HG02870 (cell line): ENCODE data around the gene CLRN1.

Experiments
- ATAC-seq: cut with Tn5 transposase; IDR thresholded peaks from one replicate; pipeline ENCODE4 v1.9.1; 2021; ENCODE audit warnings: mild to moderate bottlenecking, moderate library complexity; ENCODE audit not compliant: unreplicated experiment

Gene CLRN1

DNA sequence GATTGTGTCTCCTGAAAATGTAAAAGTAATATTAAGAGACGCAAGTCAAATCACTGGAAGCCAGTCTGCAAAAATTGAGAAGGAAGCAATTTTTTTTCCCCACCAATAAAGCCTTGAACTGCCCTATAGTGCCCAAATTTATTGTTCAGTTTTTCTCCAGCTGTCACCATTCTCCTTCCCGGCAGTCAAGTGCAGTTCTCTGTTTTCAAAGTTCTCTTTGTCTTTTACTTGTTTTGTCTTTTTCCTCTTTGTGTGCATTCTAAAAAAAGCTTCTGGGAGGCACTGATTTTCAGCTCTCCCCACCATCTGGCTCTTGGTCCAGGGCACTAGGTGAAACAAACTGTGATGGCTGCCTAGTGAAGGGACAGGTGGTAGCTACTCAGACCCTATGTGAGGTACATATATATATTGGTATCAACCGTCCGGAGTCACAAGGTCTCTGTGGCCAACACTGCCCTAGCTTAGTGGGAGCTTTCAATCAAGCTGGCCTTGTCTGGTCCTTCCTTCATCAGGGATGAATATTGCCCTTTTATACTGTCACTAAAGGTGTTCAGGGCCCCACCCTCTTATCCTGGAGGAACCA lies 6.1 kb upstream of the CLRN1 start:
- ATAC-seq, result no peak

DNA sequence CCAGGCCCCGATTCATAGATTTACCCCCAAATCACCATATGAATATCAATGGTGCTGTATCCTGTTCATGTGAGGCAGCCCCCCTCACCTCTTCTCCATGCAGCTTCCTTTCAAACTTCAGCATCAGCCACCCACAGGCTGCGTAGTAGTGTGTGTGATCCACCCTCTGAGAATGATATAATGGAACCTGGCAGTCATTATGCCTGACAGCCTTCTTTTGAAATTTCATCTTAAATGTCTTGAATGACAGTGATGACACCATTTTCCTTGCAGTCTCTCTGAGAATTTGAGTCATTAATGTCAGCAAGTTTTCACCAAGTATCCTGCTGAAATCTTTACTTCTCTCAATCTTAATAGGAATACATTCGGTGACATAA lies 3.5 kb upstream of the CLRN1 start:
- no peak for ATAC-seq

DNA sequence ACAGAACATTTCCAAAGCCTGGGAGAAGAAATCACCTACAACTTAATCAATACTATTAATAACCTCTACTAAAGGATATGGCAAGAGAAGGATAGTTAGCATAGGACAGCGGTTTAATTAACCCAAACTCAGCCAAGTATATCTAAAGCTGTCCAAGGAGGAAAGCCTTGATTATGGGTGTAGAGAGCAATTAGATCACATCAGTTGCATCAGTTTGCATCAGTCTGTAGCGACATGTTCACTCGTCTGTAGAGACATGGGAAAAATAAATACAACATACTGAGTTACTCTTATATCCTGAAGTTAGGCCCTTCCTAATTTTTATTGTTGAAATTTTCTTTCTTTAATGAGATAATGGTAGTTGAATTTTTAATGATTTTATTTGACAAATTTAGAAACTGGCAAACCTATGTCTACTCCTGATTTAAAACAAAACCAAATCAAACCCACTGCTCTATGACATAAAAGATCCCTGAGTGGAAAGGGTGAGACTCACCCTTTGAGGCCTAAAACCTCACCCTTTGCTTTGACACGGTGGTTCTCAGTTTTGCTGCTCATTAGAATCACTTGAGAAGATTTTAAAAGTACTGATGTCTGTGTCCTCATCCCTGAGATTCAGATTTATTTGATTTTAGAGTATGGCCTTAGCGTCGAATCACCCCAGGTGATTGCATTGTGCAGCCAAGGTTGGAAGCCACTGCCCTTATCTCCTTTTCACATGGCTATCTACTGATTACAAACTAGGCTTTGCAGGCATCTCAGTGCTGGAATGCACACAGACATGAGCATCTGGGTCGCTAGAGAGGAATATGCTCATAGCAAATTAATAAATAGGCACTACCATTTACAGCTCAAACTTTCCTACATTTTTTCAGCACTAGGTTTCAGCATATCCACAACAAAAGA lies 2.8 kb upstream of the CLRN1 start:
- no peak for ATAC-seq

DNA sequence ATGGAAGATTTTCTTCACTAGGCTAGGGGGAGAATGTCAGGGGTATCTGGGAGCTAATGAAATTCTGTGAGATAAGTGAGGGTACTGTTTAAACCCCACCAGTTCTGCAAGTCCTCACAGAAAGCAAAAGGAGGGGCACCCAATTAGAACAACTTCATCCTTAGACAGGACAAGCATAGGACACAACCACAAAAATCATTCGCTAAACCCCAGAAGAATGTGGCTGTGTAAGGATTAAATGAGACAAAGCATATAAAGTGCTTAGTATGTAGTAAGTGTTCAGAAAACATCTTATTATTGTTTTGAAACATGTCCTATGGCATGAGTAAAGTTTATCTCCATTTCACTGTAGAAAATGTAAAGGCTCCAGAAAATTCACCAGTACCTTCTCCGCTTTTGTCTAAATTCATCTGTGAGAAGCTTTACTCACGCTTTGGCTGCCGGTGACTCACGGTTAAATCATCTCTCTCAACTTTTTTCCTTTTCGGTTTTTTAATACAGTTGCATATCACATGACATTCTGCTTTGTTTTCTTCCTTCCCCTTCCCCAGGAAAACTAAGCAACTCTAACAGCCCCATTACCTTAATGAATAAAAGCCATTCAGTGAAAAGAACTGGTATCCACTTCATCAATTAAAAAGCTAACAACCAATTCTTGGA lies 1.7 kb downstream of the CLRN1 start:
- ATAC-seq, result no peak

DNA sequence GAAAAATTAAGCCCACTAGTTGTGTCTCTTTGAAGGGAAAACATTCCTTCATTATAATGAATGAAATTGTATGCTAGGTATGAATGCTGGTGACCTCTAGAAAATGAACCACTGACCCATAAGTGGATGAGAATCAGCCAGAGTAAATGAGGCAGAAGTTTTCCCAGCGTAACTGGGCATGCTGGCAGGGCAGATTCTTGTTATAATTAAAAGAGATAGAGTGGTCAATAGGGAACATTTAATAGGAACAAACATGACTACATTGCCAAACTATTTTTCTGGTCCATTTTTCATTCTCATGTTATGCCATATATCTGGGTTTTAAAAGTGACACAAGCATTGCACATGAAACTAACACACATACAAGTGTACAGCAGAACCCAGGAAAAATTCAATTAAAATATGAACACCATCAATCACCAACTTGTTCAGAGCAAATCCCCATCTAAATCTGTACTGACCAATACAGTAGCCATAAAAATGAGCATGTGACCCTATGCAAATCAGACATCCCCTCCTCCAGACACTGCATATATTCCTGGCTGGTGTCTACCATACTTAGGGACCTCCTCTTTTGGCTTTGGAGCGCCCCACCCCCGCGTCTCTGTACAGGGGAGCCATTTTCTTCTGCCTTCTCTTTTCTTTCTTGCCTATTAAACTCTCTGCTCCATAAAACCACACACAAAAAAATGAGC lies 4.0 kb downstream of the CLRN1 start:
- no peak for ATAC-seq

DNA sequence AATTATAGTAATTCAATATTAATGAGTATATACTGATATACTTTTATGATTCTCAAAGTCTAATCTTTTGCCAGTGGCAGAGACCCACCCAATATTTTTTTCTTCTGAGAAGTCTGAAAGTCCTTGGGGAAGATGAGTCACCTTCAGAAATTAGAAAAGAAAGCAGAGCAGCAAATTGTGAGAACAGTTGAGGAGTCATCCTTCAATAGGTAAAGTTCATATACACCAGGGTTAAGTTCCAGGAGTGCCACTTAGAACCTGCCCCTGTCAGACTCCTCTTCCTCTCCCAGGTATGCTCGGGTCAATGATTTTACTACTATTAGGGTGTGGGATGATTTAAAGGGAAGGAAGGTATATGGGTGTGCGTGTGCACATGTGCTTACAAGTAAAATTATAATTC lies 7.1 kb downstream of the CLRN1 start:
- no peak for ATAC-seq

DNA sequence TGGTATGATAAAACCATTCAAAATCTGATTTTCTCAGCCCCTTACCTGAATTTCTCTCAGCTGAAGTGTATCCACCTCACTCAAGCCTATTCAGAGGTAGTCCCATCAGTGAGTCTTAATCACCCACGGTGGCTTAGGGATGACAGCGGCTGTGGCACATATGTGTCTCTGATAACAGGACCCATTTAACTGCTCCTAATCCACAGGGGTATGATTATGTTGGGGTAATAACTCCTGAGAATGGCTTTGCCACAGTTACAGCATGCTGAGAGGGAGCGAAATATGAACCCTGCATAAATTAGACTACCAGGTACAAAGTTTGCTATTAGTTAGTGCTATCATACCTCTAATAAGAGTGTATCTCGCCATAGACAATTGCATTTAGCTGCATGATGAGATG lies 10.6 kb downstream of the CLRN1 start:
- ATAC-seq, result no peak

DNA sequence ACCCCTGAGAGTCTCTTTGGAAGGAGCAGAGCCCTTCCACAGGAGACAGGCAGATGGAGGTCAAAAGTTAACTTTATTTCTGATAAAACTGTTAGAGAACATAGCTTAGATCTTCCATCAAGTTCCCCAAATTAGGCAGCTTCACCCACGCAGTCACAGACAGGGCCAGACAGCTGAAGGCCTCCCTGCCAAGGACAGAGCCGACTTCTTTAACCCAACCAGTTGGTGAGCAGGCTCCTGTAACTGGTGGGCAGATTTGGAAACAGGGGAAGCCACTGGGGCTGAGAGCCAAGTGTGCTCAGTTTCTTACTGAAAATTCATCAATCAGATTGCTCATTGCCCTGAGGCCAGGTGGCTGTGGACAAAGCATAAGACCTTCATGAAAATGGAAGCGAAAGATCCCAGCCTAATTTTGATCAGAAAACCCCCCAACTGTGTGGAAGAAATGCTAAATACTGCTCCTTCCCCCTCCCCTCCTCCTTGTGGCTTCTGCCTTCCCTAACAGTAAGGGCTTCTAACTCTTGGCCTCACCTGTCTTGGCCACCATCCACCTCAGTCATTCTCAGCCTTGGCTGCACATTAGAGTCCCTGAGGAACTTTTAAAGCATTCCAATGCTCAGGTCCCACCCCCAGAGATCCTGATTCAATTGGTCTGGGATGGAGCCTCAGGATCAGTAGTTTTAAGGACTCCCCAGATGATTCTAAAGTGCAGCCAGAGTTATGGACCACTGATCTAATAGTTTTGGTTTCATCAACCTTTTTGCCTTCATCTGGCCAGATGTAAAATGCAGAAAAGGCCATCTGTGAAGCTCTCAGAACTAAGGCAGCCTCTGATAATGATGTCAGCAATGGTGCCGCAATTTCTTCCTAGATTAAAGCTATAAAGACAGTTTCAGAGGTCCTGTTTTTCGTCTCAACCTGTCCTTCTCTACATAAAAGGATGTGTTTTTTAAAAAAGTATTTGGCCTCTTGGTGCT lies 11.5 kb downstream of the CLRN1 start:
- ATAC-seq, result peak; percentile 61

DNA sequence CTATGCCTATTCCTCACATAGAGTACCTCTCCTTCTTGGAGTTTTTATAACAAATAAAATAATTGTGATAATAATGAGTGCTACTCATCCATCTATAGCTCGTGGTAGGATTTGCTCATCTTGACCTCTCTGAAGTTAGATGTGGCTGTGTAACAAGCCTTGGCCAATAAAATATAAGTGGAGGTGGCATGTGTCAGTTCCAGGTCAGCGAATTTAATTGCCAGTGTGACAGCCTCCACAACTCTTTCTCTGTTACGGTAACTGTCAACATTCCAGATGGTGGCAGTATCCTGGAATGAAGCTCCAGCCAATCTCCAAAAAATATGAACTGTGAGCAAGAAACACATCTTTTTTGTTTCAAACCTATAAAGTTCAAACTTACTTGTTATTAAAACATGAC lies 13.8 kb downstream of the CLRN1 start:
- no peak for ATAC-seq

DNA sequence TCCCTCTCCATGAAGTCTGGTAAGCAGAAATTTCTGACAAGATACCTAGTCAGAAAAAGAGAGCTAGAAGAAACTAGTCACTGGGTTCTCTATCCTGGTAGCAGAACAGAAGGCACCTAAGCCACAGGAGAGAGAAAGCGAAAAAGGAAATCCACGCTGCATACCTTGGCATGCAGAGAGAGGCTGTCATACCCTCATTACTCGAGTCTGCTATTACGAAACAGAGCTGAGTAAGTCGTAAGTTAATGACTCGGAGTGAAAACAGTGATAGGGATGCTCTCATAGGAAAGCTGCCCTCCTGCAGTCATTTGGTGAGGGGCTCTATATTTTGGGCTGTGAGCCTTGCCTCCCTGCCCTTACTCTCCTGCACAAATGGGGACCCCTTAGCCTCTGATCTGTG lies 16.2 kb downstream of the CLRN1 start:
- no peak for ATAC-seq

DNA sequence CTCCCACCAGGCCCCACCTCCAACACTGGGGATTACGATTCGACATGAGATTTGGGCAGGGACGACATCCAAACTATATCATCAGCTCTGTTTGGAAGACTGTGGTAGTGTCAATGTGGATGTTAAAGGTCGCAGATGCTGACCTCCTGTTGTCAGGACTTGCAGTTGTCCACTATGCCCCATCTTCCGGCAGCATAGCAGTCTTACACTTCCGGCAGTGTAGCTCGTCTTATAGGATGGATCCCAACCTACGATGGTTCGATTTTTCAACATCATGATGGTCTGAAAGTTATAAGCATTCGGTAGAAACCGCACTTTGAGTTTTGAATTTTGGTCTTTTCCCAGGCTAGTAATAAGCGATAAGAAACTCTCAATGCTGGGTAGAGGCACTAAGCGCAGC lies 20.6 kb downstream of the CLRN1 start:
- no peak for ATAC-seq

DNA sequence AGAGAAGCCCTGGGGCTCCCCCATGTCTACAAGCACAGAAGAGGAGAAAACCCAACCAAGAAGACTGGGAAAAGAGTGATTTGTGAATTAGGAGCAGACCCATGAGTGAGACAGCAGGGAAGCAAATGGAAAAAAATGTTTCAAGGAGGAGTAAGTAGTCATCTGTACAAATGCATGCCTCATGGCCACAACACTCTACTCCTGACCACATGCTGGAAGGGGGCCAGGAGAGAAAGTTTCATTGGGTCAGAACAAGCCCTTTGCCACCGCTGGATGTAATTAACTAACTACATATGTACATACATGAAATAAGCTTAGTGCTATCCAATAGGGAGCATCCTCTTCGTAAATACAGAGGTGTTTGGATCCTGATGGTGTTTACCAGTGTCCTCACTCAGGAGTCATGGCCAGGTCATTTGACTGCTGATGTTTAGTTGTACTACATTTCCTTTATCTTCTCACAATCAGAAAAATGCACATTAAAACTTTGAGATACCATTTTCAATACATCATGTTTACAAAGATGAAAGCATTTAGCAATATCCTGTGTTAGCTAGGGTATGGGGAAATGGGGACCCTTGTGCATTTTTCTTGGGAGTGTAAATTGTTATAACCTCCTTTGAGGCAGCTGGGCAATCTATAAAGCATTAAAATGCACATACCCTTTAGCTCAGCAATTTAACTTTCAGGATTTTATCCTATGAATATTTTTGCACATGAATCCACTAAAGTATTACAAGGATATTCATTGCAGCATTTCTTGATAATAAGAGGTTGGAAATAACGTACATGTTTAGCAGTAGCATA lies 27.1 kb downstream of the CLRN1 start:
- ATAC-seq, result no peak

DNA sequence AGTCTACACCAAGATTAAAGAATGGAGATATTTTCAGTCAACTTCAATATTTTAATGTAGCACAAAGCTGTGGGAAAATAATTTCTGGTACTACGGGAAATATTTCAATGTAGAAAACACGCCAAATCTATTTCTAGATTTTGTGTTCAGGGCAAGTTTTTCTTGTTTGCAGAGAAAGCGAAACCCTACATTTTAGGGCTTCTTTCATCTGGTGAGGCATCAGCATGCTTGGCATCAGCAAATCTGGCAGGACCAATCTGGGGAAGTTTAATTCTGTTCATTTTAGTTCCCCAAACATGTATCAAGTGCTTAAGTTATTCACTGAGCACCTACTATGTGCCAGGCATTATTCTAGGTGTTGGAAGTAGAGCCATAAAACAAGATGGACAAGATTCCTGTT lies 30.3 kb downstream of the CLRN1 start:
- no peak for ATAC-seq

DNA sequence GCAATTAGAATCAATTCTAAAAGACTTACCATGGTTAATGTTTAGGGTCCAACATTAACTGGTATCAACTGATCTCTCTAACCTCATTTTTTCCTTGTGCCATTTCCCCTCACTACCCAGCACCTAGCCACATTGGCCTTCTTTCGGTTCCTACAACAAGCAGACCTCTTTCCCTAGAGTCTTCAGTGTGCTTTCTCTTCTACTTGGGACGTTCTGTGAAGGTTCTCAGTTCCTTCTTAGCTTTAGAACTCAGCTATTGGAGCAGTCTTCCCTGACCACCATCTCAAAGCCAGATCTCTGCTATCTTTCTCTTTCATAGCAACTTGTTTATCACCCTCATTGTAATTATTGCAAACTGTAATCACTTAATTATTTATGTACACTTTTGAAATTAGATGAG lies 35.8 kb downstream of the CLRN1 start:
- peak; percentile 78 for ATAC-seq

DNA sequence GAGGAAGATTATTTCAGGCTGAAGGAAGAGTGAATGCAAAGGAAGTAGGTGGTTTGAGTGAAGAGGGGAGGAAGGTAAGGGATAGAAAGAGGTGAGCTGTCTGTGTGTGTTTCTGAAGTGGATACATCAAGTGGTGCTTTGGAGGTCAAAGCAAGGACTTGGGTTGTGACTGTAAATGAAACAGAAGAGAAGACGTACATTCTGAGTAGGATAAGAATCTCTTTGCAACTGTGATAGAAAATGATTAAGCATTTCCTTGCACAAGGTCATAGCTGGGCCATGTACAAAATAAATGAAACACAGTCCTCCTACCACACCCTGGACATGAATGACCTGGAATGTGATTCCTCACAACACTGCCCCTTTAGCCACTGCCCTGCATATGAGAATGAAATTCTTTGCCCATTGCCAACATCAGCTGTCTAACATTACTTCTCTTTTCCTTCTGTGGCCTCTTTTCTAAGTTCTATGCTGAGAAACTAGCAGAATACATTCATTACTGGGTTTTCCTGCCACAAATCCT lies 39.0 kb downstream of the CLRN1 start:
- no peak for ATAC-seq

DNA sequence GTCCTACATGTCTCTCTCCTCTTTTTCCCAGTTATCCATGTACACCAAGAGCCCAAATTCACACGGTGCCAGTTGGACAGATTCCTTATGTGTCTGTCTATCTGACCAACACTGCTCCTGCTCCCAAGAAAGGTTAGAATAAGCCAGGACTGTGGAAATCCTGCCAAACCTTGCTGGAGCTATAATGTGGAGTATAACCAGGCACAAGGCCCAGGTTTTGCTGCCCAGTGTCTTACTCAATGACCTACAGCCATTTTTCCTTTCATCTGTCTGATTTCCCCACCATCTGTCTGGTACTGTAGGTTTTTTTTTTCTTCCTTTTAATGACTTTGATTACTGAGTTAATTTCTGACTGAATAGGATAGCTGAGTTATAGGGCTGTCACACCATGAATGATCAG lies 40.8 kb downstream of the CLRN1 start:
- ATAC-seq, result no peak

DNA sequence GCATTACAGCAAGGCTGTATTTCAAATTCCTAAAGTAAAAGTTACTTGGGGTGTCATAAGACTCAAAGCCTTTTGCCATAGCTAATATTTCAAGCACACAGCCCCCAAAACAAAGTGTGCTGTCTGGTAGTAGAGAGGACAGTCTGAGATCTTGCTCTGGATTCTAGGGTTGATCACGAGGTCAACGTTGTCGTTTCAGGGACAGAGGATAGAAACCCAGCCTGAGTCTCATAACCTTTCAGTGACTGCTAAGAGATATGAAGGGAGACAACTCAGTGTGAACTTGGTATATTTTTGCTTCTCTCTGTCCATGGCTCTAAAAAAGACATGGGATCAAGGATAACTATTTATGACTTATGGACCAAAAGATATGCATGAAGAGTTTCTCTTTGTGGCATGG lies 41.7 kb downstream of the CLRN1 start:
- no peak for ATAC-seq

DNA sequence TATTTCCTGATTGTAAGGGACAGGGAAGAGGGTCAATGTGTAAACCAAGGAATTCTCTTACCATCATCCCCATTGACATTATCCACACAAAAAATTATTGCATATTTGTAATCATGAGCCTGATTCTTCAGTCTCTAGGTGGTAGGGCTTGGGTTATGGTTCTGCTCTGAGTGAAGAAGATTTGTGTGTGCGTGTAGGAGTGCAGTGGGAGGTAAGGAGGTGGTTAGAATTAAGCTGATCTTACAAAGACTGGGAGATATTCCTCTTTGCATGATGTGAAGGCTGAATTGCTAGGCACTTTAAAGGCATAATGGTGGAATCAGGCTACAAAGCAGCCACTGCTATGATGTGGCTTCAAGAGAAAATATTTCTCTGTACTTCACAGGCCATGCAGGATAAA lies 44.3 kb downstream of the CLRN1 start:
- ATAC-seq, result no peak

DNA sequence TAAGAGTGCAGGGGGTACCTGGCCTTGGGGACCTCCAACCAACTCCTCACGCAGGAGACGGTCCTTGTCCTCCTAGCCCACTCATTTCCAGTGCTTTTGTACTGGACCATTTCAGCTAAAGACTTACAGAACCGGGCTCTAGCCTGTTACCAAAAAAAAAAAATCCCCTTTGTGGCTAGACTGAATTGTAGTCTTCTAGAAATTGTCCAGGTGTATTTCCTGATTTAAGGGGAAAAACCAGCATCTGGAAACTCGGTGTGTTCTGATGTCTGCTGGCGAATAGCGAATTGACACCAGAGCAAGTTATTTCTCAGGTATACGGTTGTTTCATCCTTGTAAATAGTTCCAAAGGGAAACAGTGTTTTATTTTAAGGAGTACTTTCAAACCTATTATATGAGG lies 46.2 kb downstream of the CLRN1 start:
- ATAC-seq, result no peak
